Ishikawa (cell line): ENCODE data around the gene PTPRS.

Experiments used
- CEBPB ChIP-seq: IDR thresholded peaks from 2 replicates; pipeline ENCODE4 v1.6.1; 2012
- EP300 ChIP-seq: IDR thresholded peaks from 2 replicates; pipeline ENCODE4 v1.6.1; 2012; ENCODE audit warnings: borderline replicate concordance
- NFIC ChIP-seq: IDR thresholded peaks from 2 replicates; pipeline ENCODE4 v1.6.1; 2012
- RAD21 ChIP-seq: IDR thresholded peaks from 2 replicates; pipeline ENCODE4 v1.6.1; 2012; ENCODE audit warnings: low read depth
- REST ChIP-seq: IDR thresholded peaks from 2 replicates; pipeline ENCODE4 v1.6.1; 2012; ENCODE audit warnings: low read depth, mild to moderate bottlenecking
- TAF1 ChIP-seq: IDR thresholded peaks from 2 replicates; pipeline ENCODE4 v1.6.1; 2012; ENCODE audit warnings: low read depth, mild to moderate bottlenecking
- USF1 ChIP-seq: IDR thresholded peaks from 2 replicates; pipeline ENCODE4 v1.6.1; 2012
- YY1 ChIP-seq: IDR thresholded peaks from 2 replicates; pipeline ENCODE4 v1.6.1; 2012; ENCODE audit warnings: low read depth
- ZBTB7A ChIP-seq: IDR thresholded peaks from 2 replicates; pipeline ENCODE4 v1.6.1; 2012; ENCODE audit warnings: low read depth

GRCh38 chr19:5333581-5334365, 6.8 kb downstream of the PTPRS start:
- TF ChIP-seq NFIC = no peak
- TF ChIP-seq ZBTB7A = no peak
- TF ChIP-seq USF1 = no peak
- TF ChIP-seq TAF1 = no peak
- TF ChIP-seq YY1 = no peak
- TF ChIP-seq REST = no peak
- TF ChIP-seq RAD21 = no peak
- TF ChIP-seq EP300 = no peak
- TF ChIP-seq CEBPB = no peak
